WERI-Rb-1 (cell line): ENCODE results near the gene B9D2.

ENCODE experiments used
- DNase-seq: peaks from one replicate; pipeline ENCODE4 v3.0.0-alpha.2; 2020
- H3K27ac ChIP-seq: fragments of 250-450 bp; sonication (Bioruptor Pico); 2 replicates; pipeline ENCODE4 v1.5.1; 2020; ENCODE audit warnings: mild to moderate bottlenecking, moderate library complexity
- H3K27me3 ChIP-seq: fragments of 250-450 bp; sonication (Bioruptor Pico); 2 replicates; pipeline ENCODE4 v1.5.1; 2021; ENCODE audit warnings: mild to moderate bottlenecking, low read depth, moderate library complexity; ENCODE audit not compliant: insufficient read depth, severe bottlenecking
- H3K36me3 ChIP-seq: fragments of 250-450 bp; sonication (Bioruptor Pico); 2 replicates; pipeline ENCODE4 v1.5.1; 2020; ENCODE audit warnings: mild to moderate bottlenecking, moderate library complexity
- H3K4me3 ChIP-seq: 2 replicates; pipeline ENCODE4 v1.5.1; 2011; ENCODE audit warnings: low read depth, mild to moderate bottlenecking, control low read depth, low read length
- H3K9me3 ChIP-seq: fragments of 250-450 bp; sonication (Bioruptor Pico); 2 replicates; pipeline ENCODE4 v1.5.1; 2021; ENCODE audit warnings: mild to moderate bottlenecking, moderate library complexity; ENCODE audit not compliant: severe bottlenecking
- TF ChIP-seq, protein P1 (sequence below): IDR thresholded peaks from 2 replicates; pipeline ENCODE4 v1.5.1; 2011; ENCODE audit warnings: low read depth, mild to moderate bottlenecking, control low read depth, inconsistent platforms, low read length

B9D2 gene

DNA sequence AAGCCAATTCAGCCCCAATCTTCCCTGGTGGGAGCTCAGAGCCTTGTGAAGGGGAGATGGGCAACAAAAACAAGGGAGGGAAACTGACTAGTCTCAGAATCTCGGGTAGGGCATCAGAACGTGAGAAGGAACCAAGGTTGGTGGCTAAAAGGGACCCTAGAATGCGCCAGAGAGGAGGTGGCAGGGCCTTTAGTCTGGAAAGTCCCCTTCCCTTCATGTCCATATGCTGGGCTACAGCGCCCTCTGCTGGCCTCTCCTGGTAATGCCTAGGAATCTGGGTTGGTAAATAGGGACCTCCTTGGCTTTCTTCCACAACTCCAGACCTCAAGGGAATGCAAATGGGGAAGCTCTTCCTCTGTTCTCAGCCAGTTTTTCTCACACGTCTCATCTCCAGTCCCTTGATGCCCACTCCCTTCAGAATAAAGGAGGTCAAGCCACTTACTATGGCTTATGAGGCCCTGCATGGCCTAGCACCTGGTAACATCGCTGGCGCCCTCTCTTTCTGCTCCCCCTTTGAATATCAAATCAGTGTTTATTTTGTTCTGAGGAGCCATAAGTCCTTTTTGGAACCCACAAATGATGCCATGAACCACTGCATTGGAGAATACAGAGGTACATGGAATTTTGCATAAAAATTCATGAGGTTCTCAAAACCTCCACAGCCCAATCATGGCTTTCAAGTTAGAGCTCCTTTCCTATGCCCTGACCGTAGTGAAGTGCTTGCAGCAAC is 55.3 kb downstream of the B9D2 start:
- Histone ChIP-seq H3K27ac (peak overlapping the region; percentile 75), H3K36me3 (peaks cover 63% of the 10 kb centered on the region), H3K27me3 (no peaks in the 10 kb centered on the region), H3K9me3 (no peaks in the 10 kb centered on the region), H3K4me3 (no peak overlapping the region)
- TF ChIP-seq, protein P1, sequence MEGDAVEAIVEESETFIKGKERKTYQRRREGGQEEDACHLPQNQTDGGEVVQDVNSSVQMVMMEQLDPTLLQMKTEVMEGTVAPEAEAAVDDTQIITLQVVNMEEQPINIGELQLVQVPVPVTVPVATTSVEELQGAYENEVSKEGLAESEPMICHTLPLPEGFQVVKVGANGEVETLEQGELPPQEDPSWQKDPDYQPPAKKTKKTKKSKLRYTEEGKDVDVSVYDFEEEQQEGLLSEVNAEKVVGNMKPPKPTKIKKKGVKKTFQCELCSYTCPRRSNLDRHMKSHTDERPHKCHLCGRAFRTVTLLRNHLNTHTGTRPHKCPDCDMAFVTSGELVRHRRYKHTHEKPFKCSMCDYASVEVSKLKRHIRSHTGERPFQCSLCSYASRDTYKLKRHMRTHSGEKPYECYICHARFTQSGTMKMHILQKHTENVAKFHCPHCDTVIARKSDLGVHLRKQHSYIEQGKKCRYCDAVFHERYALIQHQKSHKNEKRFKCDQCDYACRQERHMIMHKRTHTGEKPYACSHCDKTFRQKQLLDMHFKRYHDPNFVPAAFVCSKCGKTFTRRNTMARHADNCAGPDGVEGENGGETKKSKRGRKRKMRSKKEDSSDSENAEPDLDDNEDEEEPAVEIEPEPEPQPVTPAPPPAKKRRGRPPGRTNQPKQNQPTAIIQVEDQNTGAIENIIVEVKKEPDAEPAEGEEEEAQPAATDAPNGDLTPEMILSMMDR, result peak; percentile 77
- DNase-seq, result peak; percentile 89

DNA sequence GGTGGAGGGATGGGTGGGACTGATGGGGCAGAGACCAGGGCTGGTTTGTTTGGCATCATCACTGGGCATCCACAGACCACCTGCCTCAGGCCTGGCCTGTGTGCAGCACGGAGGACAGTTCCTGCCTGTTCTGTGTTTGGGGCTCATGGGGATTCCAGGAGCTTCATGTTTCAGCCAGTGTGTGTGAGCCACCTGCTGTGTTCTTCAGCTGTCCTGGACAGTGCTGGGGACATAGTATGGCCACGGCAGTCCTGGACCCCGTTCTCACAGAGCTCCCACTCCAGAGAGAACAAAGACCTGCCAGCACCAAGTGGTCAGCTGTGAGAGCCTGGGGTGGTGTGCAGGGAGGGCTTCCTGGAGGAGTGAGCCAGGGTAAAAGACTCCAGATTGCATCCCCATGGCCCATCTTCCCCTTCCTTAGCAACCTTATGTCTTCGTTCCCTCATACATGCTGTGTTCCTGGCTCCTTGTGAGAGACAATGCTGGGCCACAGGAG is 55.9 kb downstream of the B9D2 start:
- no peak for DNase-seq
- Histone ChIP-seq H3K36me3 (peaks cover 63% of the 10 kb centered on the region), H3K9me3 (no peaks in the 10 kb centered on the region), H3K27ac (peak overlapping the region; percentile 75), H3K27me3 (no peaks in the 10 kb centered on the region), H3K4me3 (no peak overlapping the region)
- TF ChIP-seq, protein P1, result no peak

DNA sequence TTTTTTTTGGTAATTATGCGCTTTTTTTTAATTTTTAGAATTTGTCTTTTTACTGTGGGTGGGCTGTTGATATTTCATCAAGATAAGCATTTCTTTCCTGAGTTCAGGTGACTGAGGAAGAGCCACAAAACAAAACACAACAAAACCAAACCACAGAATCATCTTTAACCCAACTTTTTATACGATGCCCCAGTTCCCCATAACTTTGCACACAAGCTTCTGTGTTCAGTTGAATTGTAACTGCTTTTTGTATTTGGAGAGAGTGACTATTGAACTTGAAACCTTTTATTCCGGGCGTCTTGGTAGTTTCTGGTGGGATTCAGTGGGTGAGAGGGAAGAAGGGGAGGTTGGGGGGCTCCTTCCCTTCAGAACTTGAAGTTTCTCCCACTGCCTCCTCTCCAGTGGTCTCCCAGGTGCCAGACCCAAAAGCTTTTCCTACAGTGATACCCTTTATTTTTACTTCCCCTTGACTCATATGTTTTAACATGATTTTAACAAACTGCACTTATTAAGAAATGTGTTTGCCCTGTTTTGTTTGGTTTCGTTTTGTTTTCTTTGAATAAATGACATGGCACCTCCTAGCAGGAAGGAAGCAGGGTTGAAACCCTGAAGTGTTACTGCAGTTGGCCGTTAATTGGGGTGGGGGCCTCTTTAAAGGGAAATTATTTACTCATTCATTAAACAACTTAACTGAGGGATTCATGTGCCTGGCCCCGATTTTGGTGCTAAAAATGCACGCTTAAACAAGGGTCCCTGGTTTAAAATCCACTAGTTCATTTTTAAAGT is 56.7 kb downstream of the B9D2 start:
- Histone ChIP-seq H3K27me3 (no peaks in the 10 kb centered on the region), H3K27ac (no peak overlapping the region; the same call in 1 of the 2 replicates), H3K4me3 (no peak overlapping the region), H3K36me3 (peaks cover 63% of the 10 kb centered on the region), H3K9me3 (no peaks in the 10 kb centered on the region)
- no peak for DNase-seq
- TF ChIP-seq, protein P1, result no peak

DNA sequence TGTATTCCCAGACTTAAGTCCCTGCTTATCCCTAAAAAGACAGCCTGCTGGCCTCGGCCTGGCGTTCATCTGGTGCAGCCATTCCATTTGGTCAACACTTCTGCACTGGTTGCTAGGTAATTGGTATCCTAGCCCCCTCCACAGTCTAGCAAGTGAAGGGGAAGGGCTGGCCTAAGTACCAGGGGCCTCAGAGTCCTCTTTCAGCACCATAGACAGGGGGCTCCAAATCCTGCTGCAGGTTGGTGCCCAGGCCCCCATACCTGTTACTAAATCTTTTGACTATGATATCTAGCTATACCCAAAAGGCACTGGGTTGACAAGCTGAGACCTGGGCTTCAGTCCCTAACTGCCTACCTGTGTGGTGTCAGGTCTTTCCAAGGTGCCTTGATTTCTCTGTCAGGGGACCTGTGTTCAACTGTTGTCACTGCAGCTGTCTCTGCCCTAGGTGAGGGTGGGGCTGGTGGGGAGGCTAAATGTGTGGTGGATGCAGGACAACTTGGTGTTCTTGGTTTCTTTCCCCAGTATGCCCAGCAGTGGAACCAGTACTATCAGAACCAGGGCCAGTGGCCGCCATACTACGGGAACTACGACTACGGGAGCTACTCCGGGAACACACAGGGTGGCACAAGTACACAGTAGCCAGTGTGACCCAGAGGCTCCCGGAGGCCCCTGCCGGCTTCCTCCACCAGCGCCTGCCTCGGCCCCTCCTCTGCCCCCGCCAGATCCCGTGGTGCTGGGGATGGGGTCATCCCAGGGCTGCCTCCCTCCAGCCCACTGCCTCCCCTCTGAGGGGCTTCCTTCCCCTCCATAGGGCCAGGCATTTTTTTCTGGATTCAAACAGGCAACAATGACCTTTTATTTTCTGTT is 57.8 kb downstream of the B9D2 start:
- no peaks in the 10 kb centered on the region for H3K27me3 ChIP-seq
- no peak for DNase-seq
- TF ChIP-seq, protein P1, result no peak
- H3K9me3 ChIP-seq, result no peaks in the 10 kb centered on the region
- H3K4me3 ChIP-seq, result no peak overlapping the region
- no peak overlapping the region for H3K27ac ChIP-seq
- peaks cover 73% of the 10 kb centered on the region for H3K36me3 ChIP-seq

DNA sequence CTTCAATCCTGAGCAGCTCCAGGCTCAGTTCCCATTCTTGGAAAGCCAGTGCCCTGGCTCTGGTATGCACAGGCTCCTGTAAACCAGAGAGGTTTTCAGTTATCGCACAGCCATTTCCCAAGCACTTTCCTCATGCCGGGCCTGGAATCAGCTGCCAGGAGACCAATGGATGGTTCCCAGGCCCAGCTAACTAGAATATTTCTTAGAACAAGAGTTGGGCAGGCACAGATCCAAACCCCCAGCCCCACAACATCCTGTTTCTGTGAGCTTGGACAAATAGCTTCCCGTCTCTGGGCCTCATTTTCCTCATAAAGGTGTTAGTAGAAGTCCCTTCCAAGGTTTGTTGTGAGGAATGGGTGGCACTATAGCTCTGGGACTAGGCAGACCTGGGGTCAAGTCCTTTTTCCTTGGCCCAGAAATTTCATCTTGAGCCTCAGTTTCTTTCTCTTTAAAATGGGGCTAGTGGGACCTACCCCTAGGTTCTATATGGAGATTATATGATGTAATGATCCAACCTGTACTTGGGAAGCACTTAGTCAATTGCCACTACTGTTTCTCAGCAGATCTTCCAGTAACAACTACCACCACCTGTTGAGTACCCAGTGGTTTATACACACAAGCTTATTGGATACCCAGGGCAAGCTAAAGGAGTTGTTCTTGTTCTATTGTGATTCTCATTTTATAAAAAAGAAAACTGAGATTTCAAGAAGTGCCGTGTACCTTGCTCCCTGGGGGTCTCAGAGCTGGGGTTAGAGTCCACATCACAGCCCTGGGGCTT is 59.1 kb downstream of the B9D2 start:
- Histone ChIP-seq H3K36me3 (peaks cover 85% of the 10 kb centered on the region), H3K27me3 (no peaks in the 10 kb centered on the region), H3K9me3 (no peaks in the 10 kb centered on the region), H3K27ac (no peak overlapping the region), H3K4me3 (no peak overlapping the region)
- TF ChIP-seq, protein P1, result no peak
- no peak for DNase-seq
